ENCODE results near the gene IGFL3.

- TF ChIP-seq CTCF (IDR thresholded peaks at IDR 0.05) (no peak), POLR2A (IDR thresholded peaks at IDR 0.05) (no peak)
These were observed 49.5 kb upstream of the IGFL3 start for GRCh38 chr19:46173886-46174480.

All from body of pancreas (tissue), 4 donors.